ENCODE data around the gene BCL11B. TPM values are rescaled to one million over a fixed set of nuclear protein-coding genes. Genes with fewer than 3 reads are reported as not detected.

The BCL11B gene
- total RNA-seq, 1 donor, result not detected

DNA sequence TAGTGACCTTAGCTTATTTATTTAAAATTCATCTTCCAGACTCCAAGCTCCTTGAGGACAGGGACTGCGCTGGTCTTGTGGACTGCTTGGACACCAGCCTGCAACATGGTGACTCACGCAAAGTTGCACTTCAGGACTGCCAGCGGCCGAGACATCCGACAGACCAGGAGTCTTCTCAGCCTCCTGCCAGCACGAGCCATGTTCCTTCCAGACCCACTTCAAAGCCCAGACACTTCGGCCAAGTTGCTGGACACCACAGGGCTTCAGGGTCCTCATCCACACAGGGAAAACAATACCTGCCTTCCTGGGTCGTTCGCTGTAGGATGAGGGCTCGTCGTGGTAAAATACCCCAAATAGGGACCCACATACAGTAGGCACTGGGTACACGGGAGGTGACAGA lies 88.7 kb downstream of the BCL11B start:
- no peak overlapping the region for H3K4me3 ChIP-seq (ENCODE audit: low read depth, low read length)
- DNase-seq (ENCODE audit: low read depth), result no peak
- TF ChIP-seq, protein P1, sequence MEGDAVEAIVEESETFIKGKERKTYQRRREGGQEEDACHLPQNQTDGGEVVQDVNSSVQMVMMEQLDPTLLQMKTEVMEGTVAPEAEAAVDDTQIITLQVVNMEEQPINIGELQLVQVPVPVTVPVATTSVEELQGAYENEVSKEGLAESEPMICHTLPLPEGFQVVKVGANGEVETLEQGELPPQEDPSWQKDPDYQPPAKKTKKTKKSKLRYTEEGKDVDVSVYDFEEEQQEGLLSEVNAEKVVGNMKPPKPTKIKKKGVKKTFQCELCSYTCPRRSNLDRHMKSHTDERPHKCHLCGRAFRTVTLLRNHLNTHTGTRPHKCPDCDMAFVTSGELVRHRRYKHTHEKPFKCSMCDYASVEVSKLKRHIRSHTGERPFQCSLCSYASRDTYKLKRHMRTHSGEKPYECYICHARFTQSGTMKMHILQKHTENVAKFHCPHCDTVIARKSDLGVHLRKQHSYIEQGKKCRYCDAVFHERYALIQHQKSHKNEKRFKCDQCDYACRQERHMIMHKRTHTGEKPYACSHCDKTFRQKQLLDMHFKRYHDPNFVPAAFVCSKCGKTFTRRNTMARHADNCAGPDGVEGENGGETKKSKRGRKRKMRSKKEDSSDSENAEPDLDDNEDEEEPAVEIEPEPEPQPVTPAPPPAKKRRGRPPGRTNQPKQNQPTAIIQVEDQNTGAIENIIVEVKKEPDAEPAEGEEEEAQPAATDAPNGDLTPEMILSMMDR (IDR thresholded peaks at IDR 0.05; ENCODE audit: insufficient read depth, low read depth, low read length), result no peak

DNA sequence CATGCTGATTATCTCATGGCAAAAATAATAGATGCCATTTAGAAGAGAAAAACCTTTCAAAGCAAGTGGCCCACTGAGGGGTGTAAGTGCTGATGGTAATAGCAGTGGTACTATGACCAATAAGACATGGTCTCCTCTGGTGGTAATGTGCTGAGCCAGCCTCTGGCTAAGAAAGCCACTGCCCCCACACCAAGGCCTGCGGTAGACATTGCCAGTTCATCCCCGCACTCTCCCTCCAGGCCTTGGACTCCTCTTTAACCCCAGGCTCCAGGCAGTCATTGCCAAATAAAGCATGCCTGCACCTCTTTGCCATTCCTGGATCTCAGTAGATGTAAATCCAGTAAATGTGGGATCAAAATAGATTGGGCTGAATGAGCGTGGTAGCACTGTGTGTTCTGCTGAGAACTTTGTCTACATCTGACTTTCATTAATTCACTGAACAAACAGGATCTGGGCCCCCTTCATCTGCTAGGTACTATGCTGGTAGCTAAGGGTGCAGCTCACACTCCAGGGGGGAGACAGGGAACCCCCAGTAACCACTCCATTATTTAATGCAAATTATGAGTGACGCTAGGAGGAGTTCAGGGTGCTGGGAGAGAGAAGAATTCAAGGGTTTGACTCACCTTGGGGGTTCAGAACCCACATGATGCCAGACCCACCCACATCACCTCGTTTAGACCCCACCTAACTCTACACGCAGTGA lies 89.3 kb downstream of the BCL11B start:
- no peak overlapping the region for H3K4me3 ChIP-seq (ENCODE audit: low read depth, low read length)
- DNase-seq (ENCODE audit: low read depth), result no peak
- TF ChIP-seq, protein P1 (IDR thresholded peaks at IDR 0.05; ENCODE audit: insufficient read depth, low read depth, low read length), result no peak

DNA sequence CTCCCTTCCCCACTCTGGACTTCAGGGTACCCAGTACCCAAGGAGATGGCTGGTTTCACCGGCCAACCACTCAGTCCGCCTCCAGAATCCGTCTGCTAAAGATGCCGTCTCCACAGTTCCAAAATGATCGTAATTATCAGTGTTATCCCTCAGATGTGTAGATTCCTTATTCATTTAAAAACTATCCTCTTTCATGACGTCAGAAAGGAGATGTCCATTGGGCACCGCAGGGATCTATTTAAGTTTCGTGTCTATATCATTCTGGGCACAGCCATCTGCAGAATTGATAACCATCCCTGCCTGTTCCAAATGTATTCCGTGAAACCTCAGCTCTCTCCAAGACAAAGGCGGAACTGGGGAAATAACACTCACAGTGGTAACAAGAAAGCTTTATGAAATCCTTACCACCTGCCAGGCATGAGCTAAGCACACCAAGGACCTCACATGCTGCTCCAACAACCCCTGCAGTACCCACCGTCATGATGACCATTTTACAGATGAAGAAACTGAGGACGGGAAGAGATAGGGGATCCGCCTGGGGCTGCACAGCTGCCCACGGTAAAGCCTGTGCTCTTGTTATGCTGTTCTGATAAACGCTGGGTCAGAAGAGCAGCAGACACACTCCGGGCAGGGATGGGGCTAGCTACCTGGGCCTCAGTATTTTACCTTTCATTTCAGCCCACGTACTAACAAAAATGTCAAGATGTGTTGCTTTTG lies 90.0 kb downstream of the BCL11B start:
- TF ChIP-seq, protein P1 (IDR thresholded peaks at IDR 0.05; ENCODE audit: insufficient read depth, low read depth, low read length), result no peak
- no peak for DNase-seq (ENCODE audit: low read depth)
- no peak overlapping the region for H3K4me3 ChIP-seq (ENCODE audit: low read depth, low read length)

DNA sequence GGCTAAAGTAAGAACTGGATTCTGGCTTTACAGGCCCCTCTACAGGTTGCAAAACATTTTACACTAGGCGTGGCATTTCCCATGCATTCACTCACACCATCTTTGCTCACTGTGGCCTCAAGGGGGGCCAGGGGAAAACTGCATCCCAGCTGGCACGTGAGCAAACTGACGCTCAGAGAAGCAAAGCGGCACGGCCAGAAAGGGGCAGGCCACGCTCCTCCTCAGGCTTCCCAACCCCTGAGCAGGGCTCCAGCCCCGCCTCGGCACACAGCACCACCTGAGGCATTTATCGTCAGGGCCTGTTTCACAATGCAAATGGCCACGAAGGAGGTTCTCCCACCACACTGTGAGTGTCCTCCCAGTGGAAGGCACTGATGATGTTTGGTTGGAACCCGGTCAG lies 90.8 kb downstream of the BCL11B start:
- TF ChIP-seq, protein P1 (IDR thresholded peaks at IDR 0.05; ENCODE audit: insufficient read depth, low read depth, low read length), result no peak
- H3K4me3 ChIP-seq (ENCODE audit: low read depth, low read length), result no peak overlapping the region
- no peak for DNase-seq (ENCODE audit: low read depth)

DNA sequence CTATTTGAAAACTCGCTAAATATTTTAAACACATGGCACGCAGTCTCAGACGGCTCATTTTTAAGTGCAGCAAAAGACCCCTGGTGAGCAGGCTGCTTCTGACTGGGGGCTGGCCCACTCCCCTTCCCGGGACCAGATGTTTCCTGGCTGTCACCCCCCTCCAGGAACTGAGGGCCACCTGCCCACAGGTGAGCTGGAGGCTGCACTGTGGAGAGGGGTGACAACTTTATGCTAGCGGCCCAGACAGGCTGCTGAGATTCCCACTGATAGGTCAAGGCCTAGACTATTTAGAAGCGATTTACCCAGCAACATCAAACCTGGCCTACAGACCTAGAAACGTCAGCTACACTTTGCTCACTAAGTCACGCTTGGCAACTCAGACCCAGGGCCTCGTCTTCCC lies 92.1 kb downstream of the BCL11B start:
- TF ChIP-seq, protein P1 (IDR thresholded peaks at IDR 0.05; ENCODE audit: insufficient read depth, low read depth, low read length), result no peak
- no peak for DNase-seq (ENCODE audit: low read depth)

DNA sequence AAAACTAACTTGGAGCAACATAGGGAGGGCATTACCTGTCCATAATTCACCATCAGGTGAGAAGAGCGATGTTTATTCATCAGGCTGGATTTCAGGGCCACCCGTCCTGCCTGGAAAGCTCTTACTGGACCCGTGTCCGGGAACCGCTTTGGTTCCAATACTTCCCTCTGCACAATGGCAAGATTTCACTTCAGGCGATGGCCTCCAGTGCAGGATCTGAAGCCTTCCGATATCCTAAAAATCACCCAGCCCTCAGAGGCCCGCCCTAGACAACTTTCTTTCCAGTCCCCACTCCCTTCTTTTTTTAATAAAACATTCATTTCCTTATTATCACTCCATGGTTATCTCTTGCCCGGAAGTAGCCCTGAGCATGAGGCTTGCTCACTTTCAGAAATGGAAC lies 92.5 kb downstream of the BCL11B start:
- DNase-seq (ENCODE audit: low read depth), result no peak
- TF ChIP-seq, protein P1 (IDR thresholded peaks at IDR 0.05; ENCODE audit: insufficient read depth, low read depth, low read length), result no peak
- no peak overlapping the region for H3K4me3 ChIP-seq (ENCODE audit: low read depth, low read length)

More for the DNA sequence above, 92.1 kb downstream of the BCL11B start:
- H3K4me3 ChIP-seq (ENCODE audit: low read depth, low read length), result no peak overlapping the region
